ENCODE data around the gene TRMT10B.
A peak's percentile ranks its signal among the peaks of the same experiment; 100 is the strongest.

The TRMT10B gene

GRCh38 chr9:37787059-37787458 lies 33.5 kb downstream of the TRMT10B start:
- no peak for DNase-seq (ENCODE audit: low spot score)
- Histone ChIP-seq H3K36me3 (replicated peaks in 1 of 2; ENCODE audit: control insufficient read depth in 2 of 2, insufficient read depth in 2 of 2, low read length in 2 of 2) (peaks cover 9 to 20% of the 10 kb centered on the region in 2 donors), H4K8ac (ENCODE audit: low read depth, low read length) (no peak overlapping the region), H2BK120ac (ENCODE audit: low read depth, low read length) (no peak overlapping the region), H2AFZ (ENCODE audit: low read length) (no peak overlapping the region), H3K14ac (ENCODE audit: low read length) (no peak overlapping the region), H2BK12ac (ENCODE audit: low read length) (no peak overlapping the region), H2BK5ac (ENCODE audit: low read length) (no peak overlapping the region), H3K9ac (ENCODE audit: low read depth, low read length, poor library complexity) (no peak overlapping the region), H3K79me1 (ENCODE audit: low read depth, low read length) (peaks cover 4% of the 10 kb centered on the region), H2AK5ac (ENCODE audit: low read depth, low read length) (no peak overlapping the region), H3K4me2 (ENCODE audit: insufficient read depth, low read length, poor library complexity, severe bottlenecking) (no peak overlapping the region), H4K91ac (ENCODE audit: low read depth, low read length, poor library complexity) (no peak overlapping the region), H3K23ac (ENCODE audit: low read depth, low read length, poor library complexity) (peak overlapping the region; percentile 8), H3K27ac (replicated peaks; ENCODE audit: low read length) (no peak overlapping the region), H2BK15ac (ENCODE audit: low read length) (no peak overlapping the region), H3K27me3 (ENCODE audit: control insufficient read depth in 3 of 3, insufficient read depth in 3 of 3, low read depth in 1 of 3, low read length in 3 of 3) (peaks cover 0 to 3% (median 0%) of the 10 kb centered on the region in 3 experiments), H3K4me3 (ENCODE audit: low read length in 2 of 2) (no peak overlapping the region), H3K18ac (ENCODE audit: low read length) (no peak overlapping the region), H3K4me1 (ENCODE audit: control insufficient read depth in 2 of 2, insufficient read depth in 1 of 2, low read depth in 1 of 2, low read length in 2 of 2) (peaks cover 0 to 7% of the 10 kb centered on the region in 2 donors), H3K9me3 (replicated peaks in 1 of 2; ENCODE audit: control insufficient read depth in 2 of 2, insufficient read depth in 1 of 2, low read depth in 1 of 2, low read length in 2 of 2) (peaks cover 0 to 4% of the 10 kb centered on the region in 2 donors), H3K4ac (ENCODE audit: low read length) (no peak overlapping the region)
- WGBS, 2 donors (ENCODE audit: extremely low coverage in 2 of 2, insufficient read length in 2 of 2, insufficient replicate concordance in 1 of 2), result no CpG with 5 or more reads among the region's 45 CpGs

DNA sequence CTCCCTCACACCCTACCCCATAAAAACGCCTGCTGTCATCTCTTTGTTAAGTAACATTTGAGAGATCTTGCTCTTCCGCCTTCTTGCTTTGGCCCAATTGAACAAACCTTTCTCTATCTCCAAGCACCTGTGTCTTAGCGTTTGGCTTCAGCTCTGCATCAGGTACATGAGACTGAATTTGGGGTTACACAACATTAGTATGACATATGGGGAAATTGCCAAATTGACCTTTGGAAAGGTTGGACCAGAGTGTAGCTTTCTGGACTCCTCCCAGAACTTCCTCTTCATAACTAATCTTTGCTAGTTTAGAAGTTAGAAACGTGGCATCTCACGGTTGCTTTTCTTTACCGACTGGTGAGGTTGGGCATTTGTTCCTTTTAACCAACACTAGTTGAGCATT lies 34.7 kb downstream of the TRMT10B start:
- Histone ChIP-seq H3K36me3 (replicated peaks in 1 of 2; ENCODE audit: control insufficient read depth in 2 of 2, insufficient read depth in 2 of 2, low read length in 2 of 2) (peaks cover 1 to 8% of the 10 kb centered on the region in 2 donors), H3K9ac (ENCODE audit: low read depth, low read length, poor library complexity) (no peak overlapping the region), H3K23ac (ENCODE audit: low read depth, low read length, poor library complexity) (no peak overlapping the region), H3K18ac (ENCODE audit: low read length) (no peak overlapping the region), H4K91ac (ENCODE audit: low read depth, low read length, poor library complexity) (no peak overlapping the region), H2BK15ac (ENCODE audit: low read length) (no peak overlapping the region), H3K4me3 (ENCODE audit: low read length in 2 of 2) (no peak overlapping the region), H2AFZ (ENCODE audit: low read length) (no peak overlapping the region), H2AK5ac (ENCODE audit: low read depth, low read length) (no peak overlapping the region), H2BK12ac (ENCODE audit: low read length) (no peak overlapping the region), H3K4me1 (ENCODE audit: control insufficient read depth in 2 of 2, insufficient read depth in 1 of 2, low read depth in 1 of 2, low read length in 2 of 2) (peaks cover 0 to 7% of the 10 kb centered on the region in 2 donors), H4K8ac (ENCODE audit: low read depth, low read length) (no peak overlapping the region), H3K4ac (ENCODE audit: low read length) (no peak overlapping the region), H3K27me3 (ENCODE audit: control insufficient read depth in 3 of 3, insufficient read depth in 3 of 3, low read depth in 1 of 3, low read length in 3 of 3) (peaks cover 0 to 3% (median 0%) of the 10 kb centered on the region in 3 experiments), H2BK5ac (ENCODE audit: low read length) (no peak overlapping the region), H3K79me1 (ENCODE audit: low read depth, low read length) (peaks cover 3% of the 10 kb centered on the region), H2BK120ac (ENCODE audit: low read depth, low read length) (no peak overlapping the region), H3K14ac (ENCODE audit: low read length) (no peak overlapping the region), H3K9me3 (replicated peaks in 1 of 2; ENCODE audit: control insufficient read depth in 2 of 2, insufficient read depth in 1 of 2, low read depth in 1 of 2, low read length in 2 of 2) (peaks cover 0 to 4% of the 10 kb centered on the region in 2 donors), H3K4me2 (ENCODE audit: insufficient read depth, low read length, poor library complexity, severe bottlenecking) (no peak overlapping the region), H3K27ac (replicated peaks; ENCODE audit: low read length) (no peak overlapping the region)
- WGBS, 2 donors (ENCODE audit: extremely low coverage in 2 of 2, insufficient read length in 2 of 2, insufficient replicate concordance in 1 of 2), result no CpG with 5 or more reads among the region's 6 CpGs
- DNase-seq (ENCODE audit: low spot score), result no peak

GRCh38 chr9:37790096-37790495 lies 36.5 kb downstream of the TRMT10B start:
- Histone ChIP-seq H2BK15ac (ENCODE audit: low read length) (no peak overlapping the region), H2BK120ac (ENCODE audit: low read depth, low read length) (no peak overlapping the region), H3K4me3 (ENCODE audit: low read length in 2 of 2) (no peak overlapping the region), H3K9me3 (replicated peaks in 1 of 2; ENCODE audit: control insufficient read depth in 2 of 2, insufficient read depth in 1 of 2, low read depth in 1 of 2, low read length in 2 of 2) (peaks cover 0 to 4% of the 10 kb centered on the region in 2 donors), H3K36me3 (replicated peaks in 1 of 2; ENCODE audit: control insufficient read depth in 2 of 2, insufficient read depth in 2 of 2, low read length in 2 of 2) (no peaks in the 10 kb centered on the region), H3K18ac (ENCODE audit: low read length) (no peak overlapping the region), H3K79me1 (ENCODE audit: low read depth, low read length) (no peaks in the 10 kb centered on the region), H3K4me2 (ENCODE audit: insufficient read depth, low read length, poor library complexity, severe bottlenecking) (no peak overlapping the region), H3K14ac (ENCODE audit: low read length) (no peak overlapping the region), H3K23ac (ENCODE audit: low read depth, low read length, poor library complexity) (no peak overlapping the region), H3K4ac (ENCODE audit: low read length) (no peak overlapping the region), H3K27me3 (ENCODE audit: control insufficient read depth in 3 of 3, insufficient read depth in 3 of 3, low read depth in 1 of 3, low read length in 3 of 3) (peaks cover 0 to 4% (median 0%) of the 10 kb centered on the region in 3 experiments), H2BK5ac (ENCODE audit: low read length) (no peak overlapping the region), H3K9ac (ENCODE audit: low read depth, low read length, poor library complexity) (no peak overlapping the region), H4K8ac (ENCODE audit: low read depth, low read length) (no peak overlapping the region), H2AK5ac (ENCODE audit: low read depth, low read length) (no peak overlapping the region), H3K4me1 (ENCODE audit: control insufficient read depth in 2 of 2, insufficient read depth in 1 of 2, low read depth in 1 of 2, low read length in 2 of 2) (no peaks in the 10 kb centered on the region), H4K91ac (ENCODE audit: low read depth, low read length, poor library complexity) (no peak overlapping the region), H2BK12ac (ENCODE audit: low read length) (no peak overlapping the region), H3K27ac (replicated peaks; ENCODE audit: low read length) (no peak overlapping the region), H2AFZ (ENCODE audit: low read length) (no peak overlapping the region)
- DNase-seq (ENCODE audit: low spot score), result no peak
- no CpG with 5 or more reads among the region's 2 CpGs for WGBS, 2 donors (ENCODE audit: extremely low coverage in 2 of 2, insufficient read length in 2 of 2, insufficient replicate concordance in 1 of 2)

GRCh38 chr9:37792122-37792521 lies 38.5 kb downstream of the TRMT10B start:
- no peak overlapping the region for H2BK12ac ChIP-seq (ENCODE audit: low read length)
- WGBS, 2 donors (ENCODE audit: extremely low coverage in 2 of 2, insufficient read length in 2 of 2, insufficient replicate concordance in 1 of 2), result no CpG with 5 or more reads among the region's 5 CpGs

More at GRCh38 chr9:37792122-37792521, 38.5 kb downstream of the TRMT10B start:
- DNase-seq (ENCODE audit: low spot score), result no peak
- H4K91ac ChIP-seq (ENCODE audit: low read depth, low read length, poor library complexity), result no peak overlapping the region
- peaks cover 0 to 8% (median 0%) of the 10 kb centered on the region in 3 experiments for H3K27me3 ChIP-seq (ENCODE audit: control insufficient read depth in 3 of 3, insufficient read depth in 3 of 3, low read depth in 1 of 3, low read length in 3 of 3)
- no peak overlapping the region for H2BK120ac ChIP-seq (ENCODE audit: low read depth, low read length)
- no peak overlapping the region for H3K14ac ChIP-seq (ENCODE audit: low read length)
- H3K36me3 ChIP-seq (replicated peaks in 1 of 2; ENCODE audit: control insufficient read depth in 2 of 2, insufficient read depth in 2 of 2, low read length in 2 of 2), result no peaks in the 10 kb centered on the region
- H3K4me2 ChIP-seq (ENCODE audit: insufficient read depth, low read length, poor library complexity, severe bottlenecking), result no peak overlapping the region
- no peak overlapping the region for H3K23ac ChIP-seq (ENCODE audit: low read depth, low read length, poor library complexity)
- H3K27ac ChIP-seq (replicated peaks; ENCODE audit: low read length), result no peak overlapping the region
- H3K18ac ChIP-seq (ENCODE audit: low read length), result no peak overlapping the region
- H3K9me3 ChIP-seq (replicated peaks in 1 of 2; ENCODE audit: control insufficient read depth in 2 of 2, insufficient read depth in 1 of 2, low read depth in 1 of 2, low read length in 2 of 2), result peaks cover 0 to 4% of the 10 kb centered on the region in 2 donors
- no peak overlapping the region for H3K4me3 ChIP-seq (ENCODE audit: low read length in 2 of 2)
- H3K79me1 ChIP-seq (ENCODE audit: low read depth, low read length), result peaks cover 1% of the 10 kb centered on the region
- H2BK5ac ChIP-seq (ENCODE audit: low read length), result no peak overlapping the region
- no peak overlapping the region for H3K4ac ChIP-seq (ENCODE audit: low read length)
- H2AFZ ChIP-seq (ENCODE audit: low read length), result no peak overlapping the region
- H3K9ac ChIP-seq (ENCODE audit: low read depth, low read length, poor library complexity), result no peak overlapping the region
- H3K4me1 ChIP-seq (ENCODE audit: control insufficient read depth in 2 of 2, insufficient read depth in 1 of 2, low read depth in 1 of 2, low read length in 2 of 2), result no peaks in the 10 kb centered on the region
- no peak overlapping the region for H4K8ac ChIP-seq (ENCODE audit: low read depth, low read length)
- H2BK15ac ChIP-seq (ENCODE audit: low read length), result no peak overlapping the region
- no peak overlapping the region for H2AK5ac ChIP-seq (ENCODE audit: low read depth, low read length)

Data from neuronal stem cell (in vitro differentiated cells).